GM20000 (cell line): ENCODE data around the gene SYPL1.

Source experiments
- DNase-seq: peaks from one replicate; pipeline ENCODE4 v3.0.0; 2012; ENCODE audit warnings: low spot score
- CTCF ChIP-seq: IDR thresholded peaks from 2 replicates; pipeline ENCODE4 v1.5.1; 2012; ENCODE audit warnings: mild to moderate bottlenecking, control low read depth; ENCODE audit errors: extremely low read depth, missing control alignments

SYPL1 gene

GRCh38 chr7:106070567-106071254 is 41.4 kb downstream of the SYPL1 start:
- TF ChIP-seq CTCF = no peak
- DNase-seq = no peak

DNA sequence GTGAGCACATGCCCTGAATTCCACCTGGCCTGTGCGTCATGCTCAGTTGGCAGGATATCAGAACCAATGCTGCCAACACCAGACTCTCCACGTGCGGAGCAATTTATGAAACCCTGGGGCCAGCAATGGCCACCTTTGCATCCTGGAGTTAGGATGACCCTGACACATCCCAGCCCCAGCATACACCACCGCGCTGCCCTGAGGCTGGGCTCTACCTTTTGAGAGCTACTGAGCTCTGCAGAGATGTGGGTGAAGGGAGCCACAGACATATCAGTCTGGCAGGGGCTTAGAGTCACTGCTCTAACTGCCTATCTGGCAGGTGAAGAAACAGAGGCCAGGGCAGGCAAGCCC is 41.9 kb downstream of the SYPL1 start:
- no peak for TF ChIP-seq CTCF
- DNase-seq = no peak

DNA sequence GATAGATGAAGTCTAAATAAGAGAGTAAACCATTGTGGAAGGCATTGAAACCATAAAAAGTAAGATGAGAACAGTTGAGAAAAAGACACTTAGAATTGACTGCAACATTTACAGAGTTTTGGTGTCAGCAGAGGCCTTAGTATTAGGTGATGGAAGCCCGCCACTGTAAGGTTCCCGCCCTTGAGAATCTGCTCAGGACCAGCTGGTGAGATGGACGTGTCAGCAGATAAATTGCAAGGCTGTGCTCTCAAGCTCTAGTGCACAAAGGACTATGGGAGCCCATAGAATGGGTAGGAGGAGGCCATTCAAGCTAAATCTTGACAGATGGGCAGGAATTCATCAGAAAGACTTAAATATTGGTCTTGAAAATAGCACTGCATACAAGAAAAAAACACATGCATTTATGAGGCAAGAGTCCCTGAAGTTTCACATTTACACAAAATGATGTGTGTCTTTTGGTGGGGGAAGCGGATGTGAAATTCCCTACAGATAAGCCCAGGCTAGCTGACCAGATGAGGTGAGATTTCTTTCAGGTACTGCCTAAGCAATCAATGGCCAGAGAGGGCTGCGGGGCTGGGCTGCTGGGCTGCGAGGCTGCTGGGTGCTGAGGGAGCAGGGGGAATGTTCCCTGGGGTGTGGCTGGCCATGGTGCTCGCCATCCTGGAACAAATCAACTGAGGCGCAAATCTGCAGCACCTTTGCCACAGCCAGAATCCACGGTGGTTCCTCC is 42.5 kb downstream of the SYPL1 start:
- no peak for TF ChIP-seq CTCF
- no peak for DNase-seq

- no peak for TF ChIP-seq CTCF
- no peak for DNase-seq
Measured at GRCh38 chr7:106068986-106069385, 43.1 kb downstream of the SYPL1 start.

GRCh38 chr7:106068538-106068961 is 43.6 kb downstream of the SYPL1 start:
- DNase-seq = no peak
- TF ChIP-seq CTCF = no peak

- DNase-seq = no peak
- no peak for TF ChIP-seq CTCF
Measured at GRCh38 chr7:106067678-106068077, 44.4 kb downstream of the SYPL1 start.
